HEK293T (cell line): ENCODE measurements around the gene HBQ1.

Experiments
- CTCF ChIA-PET: fragments of 350-600 bp; formaldehyde crosslinking; extraction: SDS; loops from one replicate; lab custom pipeline; 2021; ENCODE audit warnings: antibody characterized with exemption, inconsistent platforms; lab: Yijun Ruan, JAX
- POLR2A ChIA-PET: fragments of 350-600 bp; formaldehyde crosslinking; extraction: SDS; loops from one replicate; lab custom pipeline; 2020; ENCODE audit warnings: antibody characterized with exemption, inconsistent platforms; lab: Yijun Ruan, JAX
- DNase-seq: peaks from one replicate; pipeline ENCODE4 v3.0.0; 2012; ENCODE audit warnings: mixed read lengths; ENCODE audit errors: extremely low spot score
- ARNT ChIP-seq: fragments of 450-650 bp; IDR thresholded peaks from 2 replicates; pipeline ENCODE4 v1.6.1; 2017; ENCODE audit warnings: mild to moderate bottlenecking
- BHLHE40 ChIP-seq: fragments of 450-650 bp; IDR thresholded peaks from 2 replicates; pipeline ENCODE4 v1.6.1; 2016; ENCODE audit warnings: mild to moderate bottlenecking, moderate library complexity, borderline replicate concordance
- CTBP1 ChIP-seq: fragments of 450-650 bp; IDR thresholded peaks from 2 replicates; pipeline ENCODE4 v1.6.1; 2016; ENCODE audit warnings: borderline replicate concordance
- ELF4 ChIP-seq: fragments of 450-650 bp; IDR thresholded peaks from 2 replicates; pipeline ENCODE4 v1.6.1; 2017; ENCODE audit warnings: antibody characterized with exemption
- FOXA1 ChIP-seq: fragments of 450-650 bp; IDR thresholded peaks from 2 replicates; pipeline ENCODE4 v1.6.1; 2016; ENCODE audit warnings: mild to moderate bottlenecking
- FOXK2 ChIP-seq: fragments of 450-650 bp; IDR thresholded peaks from 2 replicates; pipeline ENCODE4 v1.6.1; 2016; ENCODE audit warnings: mild to moderate bottlenecking
- FOXM1 ChIP-seq: fragments of 450-650 bp; IDR thresholded peaks from 2 replicates; pipeline ENCODE4 v1.6.1; 2017; ENCODE audit warnings: mild to moderate bottlenecking, borderline replicate concordance
- HDGF ChIP-seq: fragments of 450-650 bp; IDR thresholded peaks from 2 replicates; pipeline ENCODE4 v1.6.1; 2017; ENCODE audit warnings: antibody characterized with exemption, borderline replicate concordance
- L3MBTL2 ChIP-seq: fragments of 450-650 bp; conservative IDR thresholded peaks from 2 replicates; pipeline ENCODE4 v1.6.1; 2016; ENCODE audit warnings: mild to moderate bottlenecking
- LEF1 ChIP-seq: fragments of 450-650 bp; IDR thresholded peaks from 2 replicates; pipeline ENCODE4 v1.6.1; 2017; ENCODE audit warnings: mild to moderate bottlenecking, borderline replicate concordance
- NFRKB ChIP-seq: fragments of 450-650 bp; IDR thresholded peaks from 2 replicates; pipeline ENCODE4 v1.6.1; 2016; ENCODE audit warnings: mild to moderate bottlenecking, moderate library complexity
- SP1 ChIP-seq: fragments of 450-650 bp; IDR thresholded peaks from 2 replicates; pipeline ENCODE4 v1.6.1; 2017
- SUZ12 ChIP-seq: fragments of 450-650 bp; IDR thresholded peaks from 2 replicates; pipeline ENCODE4 v1.6.1; 2016; ENCODE audit warnings: mild to moderate bottlenecking
- TARDBP ChIP-seq: fragments of 450-650 bp; IDR thresholded peaks from 2 replicates; pipeline ENCODE4 v1.6.1; 2016
- ZNF384 ChIP-seq: fragments of 450-650 bp; IDR thresholded peaks from 2 replicates; pipeline ENCODE4 v1.6.1; 2016
- TF ChIP-seq, protein P1 (sequence below): fragments of 450-650 bp; IDR thresholded peaks from 2 replicates; pipeline ENCODE4 v1.6.1; 2016

The HBQ1 gene

DNA sequence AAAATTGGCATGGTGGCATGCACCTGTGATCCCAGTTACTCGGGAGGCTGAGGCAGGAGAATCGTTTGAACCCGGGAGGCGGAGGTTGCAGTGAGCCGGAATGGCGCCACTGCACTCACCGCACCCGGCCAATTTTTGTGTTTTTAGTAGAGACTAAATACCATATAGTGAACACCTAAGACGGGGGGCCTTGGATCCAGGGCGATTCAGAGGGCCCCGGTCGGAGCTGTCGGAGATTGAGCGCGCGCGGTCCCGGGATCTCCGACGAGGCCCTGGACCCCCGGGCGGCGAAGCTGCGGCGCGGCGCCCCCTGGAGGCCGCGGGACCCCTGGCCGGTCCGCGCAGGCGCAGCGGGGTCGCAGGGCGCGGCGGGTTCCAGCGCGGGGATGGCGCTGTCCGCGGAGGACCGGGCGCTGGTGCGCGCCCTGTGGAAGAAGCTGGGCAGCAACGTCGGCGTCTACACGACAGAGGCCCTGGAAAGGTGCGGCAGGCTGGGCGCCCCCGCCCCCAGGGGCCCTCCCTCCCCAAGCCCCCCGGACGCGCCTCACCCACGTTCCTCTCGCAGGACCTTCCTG, at the start of gene HBQ1:
Gene HBQ1 (plus strand): TSS at position 359 of the 575 bp plus-strand sequence. CDS start 28 bp downstream, at position 387.
- ChIA-PET CTCF (interaction anchor here (0.8 to 1.1 kb wide), 2 partner anchors 108 to 1383 kb away, joined by 3 read pairs; partner anchors contain the start of gene RHBDF1), POLR2A (interaction anchor here (0.8 to 0.9 kb wide), 2 partner anchors 58 to 73 kb away, joined by 3 read pairs; no protein-coding TSS in a partner anchor)
- DNase-seq: peak; percentile 52
- no peak for TF ChIP-seq ZNF384
- no peak for TF ChIP-seq LEF1
- TF ChIP-seq TARDBP: no peak
- TF ChIP-seq ARNT: no peak
- no peak for TF ChIP-seq NFRKB
- no peak for TF ChIP-seq BHLHE40
- TF ChIP-seq SUZ12: no peak
- no peak for TF ChIP-seq CTBP1
- TF ChIP-seq, protein P1, sequence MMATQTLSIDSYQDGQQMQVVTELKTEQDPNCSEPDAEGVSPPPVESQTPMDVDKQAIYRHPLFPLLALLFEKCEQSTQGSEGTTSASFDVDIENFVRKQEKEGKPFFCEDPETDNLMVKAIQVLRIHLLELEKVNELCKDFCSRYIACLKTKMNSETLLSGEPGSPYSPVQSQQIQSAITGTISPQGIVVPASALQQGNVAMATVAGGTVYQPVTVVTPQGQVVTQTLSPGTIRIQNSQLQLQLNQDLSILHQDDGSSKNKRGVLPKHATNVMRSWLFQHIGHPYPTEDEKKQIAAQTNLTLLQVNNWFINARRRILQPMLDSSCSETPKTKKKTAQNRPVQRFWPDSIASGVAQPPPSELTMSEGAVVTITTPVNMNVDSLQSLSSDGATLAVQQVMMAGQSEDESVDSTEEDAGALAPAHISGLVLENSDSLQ: no peak
- TF ChIP-seq L3MBTL2: no peak
- no peak for TF ChIP-seq FOXA1
- no peak for TF ChIP-seq FOXK2
- TF ChIP-seq SP1: no peak
- no peak for TF ChIP-seq FOXM1
- no peak for TF ChIP-seq HDGF
- no peak for TF ChIP-seq ELF4

DNA sequence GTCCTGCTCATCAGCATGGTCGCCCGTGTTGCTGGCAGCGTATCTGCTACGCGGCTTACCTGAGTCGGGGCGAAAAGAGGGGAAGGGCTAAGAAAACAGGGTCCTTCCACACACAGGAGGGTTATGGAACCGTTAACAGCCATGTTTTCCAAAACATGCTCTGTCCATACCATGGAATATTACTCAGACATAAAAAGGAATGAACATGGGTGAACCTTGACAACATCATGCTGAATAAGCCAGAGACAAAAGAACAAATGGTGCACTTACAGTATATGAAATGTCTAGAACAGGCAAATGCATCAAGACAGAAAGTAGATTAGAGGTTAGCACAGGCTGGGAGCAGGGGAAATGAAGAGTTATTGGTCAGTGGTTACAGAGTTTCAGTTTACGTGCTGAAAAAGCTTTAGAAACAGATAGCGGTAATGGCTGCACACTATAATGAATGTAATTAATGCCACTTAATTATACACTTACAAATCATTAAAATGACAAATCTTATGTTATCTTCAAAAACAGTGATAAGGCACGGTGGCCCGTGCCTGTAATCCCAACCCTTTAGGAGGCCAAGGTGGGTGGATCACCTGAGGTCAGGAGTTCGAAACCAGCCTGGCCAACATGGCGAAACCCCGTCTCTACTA, 49.6 kb upstream of the HBQ1 start:
- no peak for DNase-seq
- ChIA-PET CTCF (no interaction called here), POLR2A (interaction anchor here (1.3 kb wide), 1 partner anchor 77 kb away, joined by 3 read pairs; the partner anchor contains the start of genes POLR3K and SNRNP25)
- TF ChIP-seq FOXM1: no peak
- TF ChIP-seq NFRKB: no peak
- no peak for TF ChIP-seq CTBP1
- TF ChIP-seq LEF1: no peak
- no peak for TF ChIP-seq FOXK2

DNA sequence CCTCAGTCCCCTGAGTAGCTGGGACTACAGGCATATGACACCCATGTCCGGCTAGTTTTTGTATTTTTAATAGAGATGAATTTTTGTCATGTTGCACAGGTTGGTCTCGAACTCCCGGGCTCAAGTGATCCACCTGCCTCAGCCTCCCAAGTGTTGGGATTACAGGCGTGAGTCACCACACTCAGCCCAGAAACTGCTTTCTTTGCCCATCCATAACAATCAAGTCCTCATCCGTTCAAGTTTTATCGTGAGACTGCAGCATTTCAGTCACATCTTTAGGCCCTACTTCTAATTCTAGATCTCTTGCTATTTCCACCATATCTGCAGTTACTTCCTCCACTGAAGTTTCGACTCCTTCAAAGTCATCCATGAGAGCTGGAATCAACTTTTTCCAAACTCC, 48.1 kb upstream of the HBQ1 start:
- ChIA-PET POLR2A (interaction anchor here (1.3 kb wide), 1 partner anchor 79 kb away, joined by 3 read pairs; the partner anchor contains the start of genes POLR3K and SNRNP25), CTCF (no interaction called here)
- no peak for DNase-seq
- TF ChIP-seq ZNF384 (no peak), TARDBP (no peak), SUZ12 (no peak), ELF4 (no peak), ARNT (no peak), FOXM1 (no peak), HDGF (no peak), NFRKB (no peak), L3MBTL2 (no peak), BHLHE40 (no peak), LEF1 (no peak), FOXK2 (no peak), SP1 (no peak), CTBP1 (no peak), FOXA1 (no peak)
- TF ChIP-seq, protein P1: no peak

DNA sequence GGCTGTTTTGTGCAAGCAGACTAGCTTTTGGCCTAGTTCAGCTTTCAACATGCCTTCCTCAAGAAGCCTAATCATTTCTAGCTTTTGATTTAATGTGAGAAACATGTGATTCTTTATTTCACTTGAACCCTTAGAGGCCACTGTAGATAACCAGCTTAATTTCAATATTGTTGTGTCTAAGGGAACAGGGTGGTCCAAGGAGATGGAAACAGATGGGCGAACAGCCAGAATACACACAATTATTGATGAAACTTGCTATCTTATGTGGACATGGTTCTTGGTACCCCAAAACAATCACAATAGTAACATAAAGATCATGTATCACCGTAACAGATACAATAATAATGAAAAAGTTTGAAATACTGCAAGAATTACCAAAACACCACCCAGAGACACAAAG, 46.5 kb upstream of the HBQ1 start:
- CTCF ChIA-PET: interaction anchor here (2.1 kb wide), 1 partner anchor 16 kb away, joined by 10 read pairs; no protein-coding TSS in a partner anchor
- DNase-seq: no peak
- TF ChIP-seq NFRKB: no peak
- no peak for TF ChIP-seq FOXA1
- no peak for TF ChIP-seq ELF4
- no peak for TF ChIP-seq ZNF384
- no peak for TF ChIP-seq HDGF
- TF ChIP-seq L3MBTL2: no peak
- TF ChIP-seq, protein P1: no peak
- no peak for TF ChIP-seq SUZ12
- POLR2A ChIA-PET: no interaction called here

DNA sequence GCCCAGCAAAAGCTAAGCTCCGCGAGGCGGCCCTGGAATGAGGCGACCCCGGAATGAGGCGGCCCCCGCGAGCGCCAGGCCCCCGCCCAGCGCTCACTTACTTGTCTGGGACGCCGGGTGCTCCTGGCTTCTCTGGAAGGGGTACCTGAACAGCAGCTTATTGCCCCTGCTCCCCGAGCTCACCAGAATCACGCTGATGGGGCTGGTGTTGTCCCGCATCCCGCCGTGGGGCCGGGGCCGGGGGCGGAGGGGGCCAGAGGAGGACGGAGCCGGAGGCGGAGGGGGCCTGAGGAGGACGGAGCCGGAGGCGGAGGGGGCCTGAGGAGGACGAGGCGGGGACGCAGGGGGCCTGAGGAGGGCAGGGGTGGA, 42.2 kb upstream of the HBQ1 start:
- POLR2A ChIA-PET: interaction anchor here (1.0 kb wide), 1 partner anchor 97 kb away, joined by 3 read pairs; no protein-coding TSS in a partner anchor
- DNase-seq: no peak
- TF ChIP-seq FOXA1 (no peak), HDGF (no peak), TARDBP (no peak), NFRKB (no peak), ELF4 (no peak), ZNF384 (no peak), SP1 (no peak), SUZ12 (no peak), BHLHE40 (no peak), FOXK2 (no peak), LEF1 (no peak), ARNT (no peak), CTBP1 (no peak), L3MBTL2 (no peak; the same call in none of the 2 replicates), FOXM1 (no peak)
- TF ChIP-seq, protein P1: no peak
- CTCF ChIA-PET: no interaction called here
